Cortex of kidney (tissue), 1 donor: ENCODE measurements around the gene ABAT.
"Not testable (repeated sequence)": the region's sequence is repeated elsewhere in the genome, so short reads cannot be mapped to it uniquely, and the experiment has no call there.

Experiments used
- DNase-seq: peaks from one replicate; lab custom pipeline; 2025; lab: John Stamatoyannopoulos, UW

Gene ABAT

GRCh38 chr16:8742068-8742467 is 67.7 kb downstream of the ABAT start:
- DNase-seq: no peak

GRCh38 chr16:8748944-8749343 is 74.5 kb downstream of the ABAT start:
- DNase-seq: not testable (repeated sequence)

GRCh38 chr16:8751481-8752311 is 77.3 kb downstream of the ABAT start:
- DNase-seq: no peak

- no peak for DNase-seq
Observed at GRCh38 chr16:8752706-8753105, 78.3 kb downstream of the ABAT start.

GRCh38 chr16:8753416-8754054 is 79.1 kb downstream of the ABAT start:
- no peak for DNase-seq

- DNase-seq: no peak
Observed at GRCh38 chr16:8756755-8757154, 82.3 kb downstream of the ABAT start.

GRCh38 chr16:8758022-8758421 is 83.6 kb downstream of the ABAT start:
- DNase-seq: no peak

- no peak for DNase-seq
Observed at GRCh38 chr16:8760021-8760420, 85.6 kb downstream of the ABAT start.

- no peak for DNase-seq
Observed at GRCh38 chr16:8761078-8761477, 86.7 kb downstream of the ABAT start.

GRCh38 chr16:8762254-8762653 is 87.8 kb downstream of the ABAT start:
- no peak for DNase-seq

GRCh38 chr16:8763083-8763482 is 88.7 kb downstream of the ABAT start:
- DNase-seq: no peak

GRCh38 chr16:8763899-8764298 is 89.5 kb downstream of the ABAT start:
- DNase-seq: no peak

GRCh38 chr16:8764525-8765250 is 90.3 kb downstream of the ABAT start:
- no peak for DNase-seq

GRCh38 chr16:8767176-8767575 is 92.8 kb downstream of the ABAT start:
- no peak for DNase-seq

- no peak for DNase-seq
Observed at GRCh38 chr16:8768283-8768682, 93.9 kb downstream of the ABAT start.

- DNase-seq: no peak
Observed at GRCh38 chr16:8768692-8769091, 94.3 kb downstream of the ABAT start.

GRCh38 chr16:8773537-8773936 is 99.1 kb downstream of the ABAT start:
- DNase-seq: no peak

- DNase-seq: no peak
Observed at GRCh38 chr16:8774208-8774607, 99.8 kb downstream of the ABAT start.

GRCh38 chr16:8775359-8775758 is 100.9 kb downstream of the ABAT start:
- no peak for DNase-seq

GRCh38 chr16:8776129-8776584 is 101.7 kb downstream of the ABAT start:
- DNase-seq: no peak

GRCh38 chr16:8777217-8777616 is 102.8 kb downstream of the ABAT start:
- DNase-seq: no peak

- no peak for DNase-seq
Observed at GRCh38 chr16:8781797-8782196, 107.4 kb downstream of the ABAT start.

- DNase-seq: no peak
Observed at GRCh38 chr16:8782673-8783072, 108.3 kb downstream of the ABAT start.
